SKM-1 (cell line): ENCODE data around the gene TAF9B.
"Not testable (repeated sequence)": the region's sequence is repeated elsewhere in the genome, so short reads cannot be mapped to it uniquely, and the experiment has no call there.

Experiments
- DNase-seq: peaks from one replicate; lab custom pipeline; 2025; ENCODE audit not compliant: unreplicated experiment; lab: John Stamatoyannopoulos, UW

Gene TAF9B

GRCh38 chrX:78139160-78140123 is at the start of gene TAF9B:
Gene TAF9B (minus strand): TSS chrX:78139650. CDS start chrX:78139611, 39 bp downstream.
- peak; percentile 45 for DNase-seq

GRCh38 chrX:78182881-78183280 is 43.4 kb upstream of the TAF9B start:
- DNase-seq: no peak

GRCh38 chrX:78181307-78181706 is 41.9 kb upstream of the TAF9B start:
- no peak for DNase-seq

GRCh38 chrX:78168065-78168464 is 28.6 kb upstream of the TAF9B start:
- DNase-seq: no peak

GRCh38 chrX:78165425-78165824 is 26.0 kb upstream of the TAF9B start:
- no peak for DNase-seq

- DNase-seq: not testable (repeated sequence)
These were observed 23.7 kb upstream of the TAF9B start for GRCh38 chrX:78163175-78163574.

- DNase-seq: not testable (repeated sequence)
These were observed 21.3 kb upstream of the TAF9B start for GRCh38 chrX:78160711-78161110.

- not testable (repeated sequence) for DNase-seq
These were observed 18.4 kb upstream of the TAF9B start for GRCh38 chrX:78157846-78158245.

- not testable (repeated sequence) for DNase-seq
These were observed 17.9 kb upstream of the TAF9B start for GRCh38 chrX:78157373-78157772.

- not testable (repeated sequence) for DNase-seq
These were observed 7.6 kb upstream of the TAF9B start for GRCh38 chrX:78147002-78147540.

GRCh38 chrX:78140206-78140605 is 756 bp upstream of the TAF9B start:
- DNase-seq: no peak

- DNase-seq: no peak
These were observed 6.1 kb downstream of the TAF9B start for GRCh38 chrX:78133238-78133960.

- DNase-seq: no peak
These were observed 8.3 kb downstream of the TAF9B start for GRCh38 chrX:78131117-78131516.

GRCh38 chrX:78130396-78130795 is 9.1 kb downstream of the TAF9B start:
- DNase-seq: no peak

GRCh38 chrX:78129714-78130113 is 9.7 kb downstream of the TAF9B start:
- no peak for DNase-seq

- not testable (repeated sequence) for DNase-seq
These were observed 13.7 kb downstream of the TAF9B start for GRCh38 chrX:78125781-78126180.

GRCh38 chrX:78125148-78125547 is 14.3 kb downstream of the TAF9B start:
- DNase-seq: no peak

- no peak for DNase-seq
These were observed 15.1 kb downstream of the TAF9B start for GRCh38 chrX:78124307-78124706.

GRCh38 chrX:78123190-78123589 is 16.3 kb downstream of the TAF9B start:
- no peak for DNase-seq

GRCh38 chrX:78119521-78120227 is 19.8 kb downstream of the TAF9B start:
- DNase-seq: no peak

- no peak for DNase-seq
These were observed 20.8 kb downstream of the TAF9B start for GRCh38 chrX:78118628-78119027.
